HEK293T (cell line): ENCODE data around the gene EFCAB7.

ENCODE experiments used
- CTCF ChIA-PET: fragments of 350-600 bp; formaldehyde crosslinking; extraction: SDS; loops from one replicate; lab custom pipeline; 2021; ENCODE audit warnings: antibody characterized with exemption, inconsistent platforms; lab: Yijun Ruan, JAX
- POLR2A ChIA-PET: fragments of 350-600 bp; formaldehyde crosslinking; extraction: SDS; loops from one replicate; lab custom pipeline; 2020; ENCODE audit warnings: antibody characterized with exemption, inconsistent platforms; lab: Yijun Ruan, JAX
- DNase-seq: peaks from one replicate; pipeline ENCODE4 v3.0.0; 2012; ENCODE audit warnings: mixed read lengths; ENCODE audit errors: extremely low spot score
- ARNT ChIP-seq: fragments of 450-650 bp; IDR thresholded peaks from 2 replicates; pipeline ENCODE4 v1.6.1; 2017; ENCODE audit warnings: mild to moderate bottlenecking
- BHLHE40 ChIP-seq: fragments of 450-650 bp; IDR thresholded peaks from 2 replicates; pipeline ENCODE4 v1.6.1; 2016; ENCODE audit warnings: mild to moderate bottlenecking, moderate library complexity, borderline replicate concordance
- CTBP1 ChIP-seq: fragments of 450-650 bp; IDR thresholded peaks from 2 replicates; pipeline ENCODE4 v1.6.1; 2016; ENCODE audit warnings: borderline replicate concordance
- ELF4 ChIP-seq: fragments of 450-650 bp; IDR thresholded peaks from 2 replicates; pipeline ENCODE4 v1.6.1; 2017; ENCODE audit warnings: antibody characterized with exemption
- FOXA1 ChIP-seq: fragments of 450-650 bp; IDR thresholded peaks from 2 replicates; pipeline ENCODE4 v1.6.1; 2016; ENCODE audit warnings: mild to moderate bottlenecking
- FOXK2 ChIP-seq: fragments of 450-650 bp; IDR thresholded peaks from 2 replicates; pipeline ENCODE4 v1.6.1; 2016; ENCODE audit warnings: mild to moderate bottlenecking
- FOXM1 ChIP-seq: fragments of 450-650 bp; IDR thresholded peaks from 2 replicates; pipeline ENCODE4 v1.6.1; 2017; ENCODE audit warnings: mild to moderate bottlenecking, borderline replicate concordance
- HDGF ChIP-seq: fragments of 450-650 bp; IDR thresholded peaks from 2 replicates; pipeline ENCODE4 v1.6.1; 2017; ENCODE audit warnings: antibody characterized with exemption, borderline replicate concordance
- L3MBTL2 ChIP-seq: fragments of 450-650 bp; conservative IDR thresholded peaks from 2 replicates; pipeline ENCODE4 v1.6.1; 2016; ENCODE audit warnings: mild to moderate bottlenecking
- LEF1 ChIP-seq: fragments of 450-650 bp; IDR thresholded peaks from 2 replicates; pipeline ENCODE4 v1.6.1; 2017; ENCODE audit warnings: mild to moderate bottlenecking, borderline replicate concordance
- NFRKB ChIP-seq: fragments of 450-650 bp; IDR thresholded peaks from 2 replicates; pipeline ENCODE4 v1.6.1; 2016; ENCODE audit warnings: mild to moderate bottlenecking, moderate library complexity
- SP1 ChIP-seq: fragments of 450-650 bp; IDR thresholded peaks from 2 replicates; pipeline ENCODE4 v1.6.1; 2017
- SUZ12 ChIP-seq: fragments of 450-650 bp; IDR thresholded peaks from 2 replicates; pipeline ENCODE4 v1.6.1; 2016; ENCODE audit warnings: mild to moderate bottlenecking
- TARDBP ChIP-seq: fragments of 450-650 bp; IDR thresholded peaks from 2 replicates; pipeline ENCODE4 v1.6.1; 2016
- ZNF384 ChIP-seq: fragments of 450-650 bp; IDR thresholded peaks from 2 replicates; pipeline ENCODE4 v1.6.1; 2016
- TF ChIP-seq, protein P1 (sequence below): fragments of 450-650 bp; IDR thresholded peaks from 2 replicates; pipeline ENCODE4 v1.6.1; 2016

The EFCAB7 gene

DNA sequence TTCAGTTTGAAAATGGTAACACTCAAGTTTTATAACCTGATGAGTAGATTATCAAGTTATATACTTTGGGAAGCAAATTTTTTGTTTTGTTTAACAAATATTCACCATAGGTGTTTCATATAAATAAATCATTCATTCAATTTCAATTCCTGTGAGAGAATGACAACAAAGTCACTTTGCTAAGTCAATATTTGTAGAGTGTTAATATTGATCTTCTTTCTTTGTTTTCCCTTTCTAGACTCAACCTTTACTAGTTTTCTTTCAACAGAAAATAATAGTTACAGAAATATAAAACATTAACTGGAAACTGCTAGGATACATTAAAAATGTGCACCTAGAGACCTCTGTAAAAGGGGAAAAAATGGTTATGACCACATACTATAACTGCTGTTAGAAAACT is 11.1 kb downstream of the EFCAB7 start:
- DNase-seq: no peak
- TF ChIP-seq SUZ12 (no peak), TARDBP (no peak), FOXA1 (no peak), ZNF384 (no peak), FOXM1 (no peak), HDGF (no peak), L3MBTL2 (no peak), BHLHE40 (no peak), ELF4 (no peak), NFRKB (no peak), LEF1 (no peak), SP1 (no peak), CTBP1 (no peak), ARNT (no peak), FOXK2 (no peak)
- TF ChIP-seq, protein P1, sequence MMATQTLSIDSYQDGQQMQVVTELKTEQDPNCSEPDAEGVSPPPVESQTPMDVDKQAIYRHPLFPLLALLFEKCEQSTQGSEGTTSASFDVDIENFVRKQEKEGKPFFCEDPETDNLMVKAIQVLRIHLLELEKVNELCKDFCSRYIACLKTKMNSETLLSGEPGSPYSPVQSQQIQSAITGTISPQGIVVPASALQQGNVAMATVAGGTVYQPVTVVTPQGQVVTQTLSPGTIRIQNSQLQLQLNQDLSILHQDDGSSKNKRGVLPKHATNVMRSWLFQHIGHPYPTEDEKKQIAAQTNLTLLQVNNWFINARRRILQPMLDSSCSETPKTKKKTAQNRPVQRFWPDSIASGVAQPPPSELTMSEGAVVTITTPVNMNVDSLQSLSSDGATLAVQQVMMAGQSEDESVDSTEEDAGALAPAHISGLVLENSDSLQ: no peak
- ChIA-PET POLR2A (no interaction called here), CTCF (no interaction called here)

DNA sequence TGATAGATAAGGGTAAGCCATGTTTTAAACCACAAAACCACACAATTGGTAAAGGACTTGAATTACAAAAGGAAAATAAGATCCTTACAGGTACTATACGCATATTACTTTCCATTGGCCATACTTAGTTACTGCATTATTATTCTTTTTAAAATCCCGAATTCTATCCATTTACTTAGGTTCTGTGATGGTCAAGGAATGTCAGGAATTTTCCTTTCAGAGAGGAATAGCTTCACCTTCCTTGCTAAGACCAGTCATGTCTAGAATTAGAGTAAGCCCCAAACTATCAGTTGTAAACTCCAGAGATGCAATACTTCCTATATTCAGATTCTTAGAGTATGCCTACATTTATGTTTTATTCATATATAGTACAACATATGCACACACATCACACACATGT is 13.7 kb downstream of the EFCAB7 start:
- ChIA-PET POLR2A (interaction anchor here (1.5 kb wide), 1 partner anchor 13 kb away, joined by 6 read pairs; the partner anchor contains the start of genes EFCAB7 and ITGB3BP), CTCF (interaction anchor here (0.7 to 1.5 kb wide), 3 partner anchors 91 to 531 kb away, joined by 3 to 4 read pairs (median 4); no protein-coding TSS in a partner anchor)
- no peak for DNase-seq
- TF ChIP-seq L3MBTL2 (no peak), BHLHE40 (no peak), HDGF (no peak), ELF4 (no peak), NFRKB (no peak), ARNT (no peak), TARDBP (no peak), CTBP1 (no peak)

DNA sequence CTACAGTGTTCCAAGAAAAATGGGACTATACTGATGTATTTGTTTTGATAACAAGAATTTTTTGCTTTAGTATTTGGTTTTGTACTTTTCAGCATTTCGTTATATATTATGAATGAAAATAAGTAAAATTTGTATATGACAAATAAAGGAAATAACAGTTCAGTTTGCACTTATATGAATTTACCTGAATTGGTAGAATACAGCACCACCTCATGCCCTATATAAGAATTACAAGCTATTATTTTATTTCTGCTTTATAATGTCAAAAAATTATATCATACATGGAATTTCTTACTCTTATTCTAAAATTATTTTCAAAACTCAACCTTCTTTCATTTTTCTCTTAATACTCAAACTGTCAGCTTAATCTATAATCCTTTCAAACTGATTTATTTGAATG is 14.6 kb downstream of the EFCAB7 start:
- no peak for DNase-seq
- CTCF ChIA-PET: interaction anchor here (0.5 to 1.5 kb wide), 11 partner anchors 8 to 1013 kb away, joined by 3 to 8 read pairs (median 4); no protein-coding TSS in a partner anchor
- POLR2A ChIA-PET: interaction anchor here (1.5 kb wide), 1 partner anchor 14 kb away, joined by 6 read pairs; the partner anchor contains the start of genes EFCAB7 and ITGB3BP

DNA sequence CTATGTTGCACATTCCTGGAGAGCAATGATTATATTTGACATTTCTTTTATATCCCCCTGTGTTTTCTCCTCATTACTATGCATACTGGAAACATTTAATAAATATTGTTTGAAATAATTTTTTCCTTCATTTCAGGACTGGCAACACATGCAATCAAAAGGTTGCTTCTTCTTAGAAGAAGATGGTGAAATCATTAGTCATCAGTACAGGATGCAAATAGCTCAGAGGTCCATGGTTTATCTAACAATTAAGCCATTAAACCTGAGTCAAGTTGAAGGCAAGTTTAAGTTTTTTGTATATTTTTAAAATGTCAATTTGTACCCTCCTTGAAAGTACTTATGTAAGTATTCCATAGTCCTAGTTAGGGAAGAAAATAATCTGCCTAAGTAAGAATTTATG is 22.5 kb downstream of the EFCAB7 start:
- CTCF ChIA-PET: interaction anchor here (1.2 kb wide), 1 partner anchor 8 kb away, joined by 4 read pairs; no protein-coding TSS in a partner anchor
- TF ChIP-seq BHLHE40 (no peak), ZNF384 (no peak), SUZ12 (no peak), L3MBTL2 (no peak), FOXM1 (no peak), FOXK2 (no peak), SP1 (no peak), TARDBP (no peak), ARNT (no peak), LEF1 (no peak), ELF4 (no peak), FOXA1 (no peak), CTBP1 (no peak), HDGF (no peak), NFRKB (no peak)
- TF ChIP-seq, protein P1: no peak
- DNase-seq: no peak
- POLR2A ChIA-PET: no interaction called here

More for the DNA sequence above, 14.6 kb downstream of the EFCAB7 start:
- TF ChIP-seq FOXA1 (no peak), ZNF384 (no peak), SUZ12 (no peak), BHLHE40 (no peak), NFRKB (no peak), FOXM1 (no peak), L3MBTL2 (no peak), ARNT (no peak), TARDBP (no peak)

DNA sequence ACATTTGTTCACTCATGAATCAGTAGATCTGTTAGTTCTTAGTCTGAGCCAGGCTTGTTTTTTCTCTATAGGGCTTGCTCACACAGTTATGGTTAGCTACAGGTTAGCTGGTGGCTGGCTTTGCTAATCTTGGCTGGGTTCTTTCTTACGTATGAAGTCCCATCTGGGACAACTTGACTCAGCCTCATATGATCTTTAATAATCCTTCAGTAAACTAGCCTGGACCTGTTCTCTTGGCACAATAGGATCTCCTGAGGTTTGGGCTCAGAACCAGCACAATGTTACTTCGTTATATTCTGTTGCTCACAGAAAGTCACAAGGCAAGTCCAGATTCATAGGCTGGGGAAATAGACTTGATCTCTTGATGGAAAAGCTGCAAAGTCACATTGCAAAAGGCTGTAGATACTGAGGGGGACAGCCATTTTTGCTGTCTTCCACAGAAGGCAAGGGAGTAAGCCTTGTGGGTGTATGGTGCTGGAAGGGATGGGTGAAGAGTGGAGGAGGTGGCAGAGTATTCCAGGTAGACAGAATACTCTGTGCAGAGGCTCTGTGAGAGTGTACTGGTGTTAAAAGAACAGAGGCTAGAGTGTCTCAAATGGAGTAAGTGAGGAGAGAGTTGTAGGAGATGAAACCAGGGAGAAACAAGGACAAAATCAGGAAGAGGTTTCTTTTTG is 24.4 kb downstream of the EFCAB7 start:
- ChIA-PET CTCF (interaction anchor here (1.2 kb wide), 1 partner anchor 10 kb away, joined by 5 read pairs; no protein-coding TSS in a partner anchor), POLR2A (interaction anchor here (0.6 kb wide), 1 partner anchor 501 kb away, joined by 3 read pairs; no protein-coding TSS in a partner anchor)
- no peak for DNase-seq
- TF ChIP-seq L3MBTL2: no peak
- TF ChIP-seq ZNF384: no peak
- no peak for TF ChIP-seq TARDBP
- TF ChIP-seq NFRKB: no peak
- TF ChIP-seq ELF4: no peak
- TF ChIP-seq BHLHE40: no peak
- TF ChIP-seq SUZ12: no peak
- TF ChIP-seq FOXM1: no peak
- TF ChIP-seq LEF1: no peak

DNA sequence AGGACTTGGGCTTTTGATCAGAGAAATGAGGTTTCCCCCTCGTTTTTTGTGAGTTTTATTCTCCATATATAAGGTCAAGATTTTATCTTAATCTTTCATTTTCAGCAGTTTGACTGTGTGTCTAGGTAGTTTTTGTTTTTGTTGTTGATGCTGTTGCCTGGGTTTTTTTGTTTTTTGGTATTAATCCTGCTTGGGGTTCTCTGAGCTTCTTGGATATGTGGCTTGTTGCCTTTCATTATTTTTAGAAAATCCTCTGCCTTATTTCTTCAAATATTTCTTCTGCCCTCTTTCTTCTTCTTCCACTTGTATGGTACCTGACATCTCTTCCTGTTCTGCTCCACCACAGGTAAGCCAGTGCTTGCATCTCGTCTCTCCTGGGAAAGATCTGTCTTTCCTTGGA is 25.0 kb downstream of the EFCAB7 start:
- TF ChIP-seq NFRKB (no peak), SUZ12 (no peak), FOXA1 (no peak), FOXM1 (no peak), ZNF384 (no peak), LEF1 (no peak), TARDBP (no peak), SP1 (no peak)
- CTCF ChIA-PET: interaction anchor here (1.2 kb wide), 1 partner anchor 10 kb away, joined by 5 read pairs; no protein-coding TSS in a partner anchor
- DNase-seq: no peak
- POLR2A ChIA-PET: interaction anchor here (0.6 kb wide), 1 partner anchor 501 kb away, joined by 3 read pairs; no protein-coding TSS in a partner anchor
